CD4-positive, alpha-beta memory T cell (primary cell): ENCODE data around the gene VSTM5. TPM values are rescaled to one million over a fixed set of nuclear protein-coding genes. Genes with fewer than 3 reads are reported as not detected.
"Not testable (repeated sequence)": the region's sequence is repeated elsewhere in the genome, so short reads cannot be mapped to it uniquely, and the experiment has no call there.

Experiments used
- CTCF ChIA-PET: fragments of 350-600 bp; sonication (Branson Sonifier 250); formaldehyde crosslinking; loops from one replicate; lab custom pipeline; 2021; ENCODE audit warnings: inconsistent platforms; ENCODE audit not compliant: partially characterized antibody; lab: Charles Lee
- POLR2A ChIA-PET: fragments of 350-600 bp; sonication (Branson Sonifier 250); formaldehyde crosslinking; loops from one replicate; lab custom pipeline; 2021; ENCODE audit not compliant: partially characterized antibody; lab: Charles Lee
- DNase-seq, 5 donors: peaks; one replicate each; pipeline versions ENCODE4 v3.0.0 to v3.0.0-alpha.2; 2020 to 2022; ENCODE audit warnings: mixed read lengths in 1 of 5
- H3K27ac ChIP-seq: one replicate; pipeline ENCODE4 v1.7.0; 2013; ENCODE audit warnings: low read depth, low read length
- H3K27me3 ChIP-seq: 2 replicates; pipeline ENCODE4 v1.7.0; 2013; ENCODE audit warnings: mild to moderate bottlenecking, low read length, moderate library complexity; ENCODE audit not compliant: insufficient read depth
- H3K36me3 ChIP-seq: 2 replicates; pipeline ENCODE4 v1.7.0; 2013; ENCODE audit warnings: mild to moderate bottlenecking, low read length, moderate library complexity; ENCODE audit not compliant: insufficient read depth
- H3K4me1 ChIP-seq: 2 replicates; pipeline ENCODE4 v1.7.0; 2013; ENCODE audit warnings: mild to moderate bottlenecking, low read length, moderate library complexity; ENCODE audit not compliant: insufficient read depth
- H3K4me3 ChIP-seq, 2 donors: one replicate each; pipeline ENCODE4 v1.7.0; 2013; ENCODE audit warnings: low read length in 2 of 2, mild to moderate bottlenecking in 1 of 2
- H3K9me3 ChIP-seq, 2 donors: one replicate each; pipeline ENCODE4 v1.7.0; 2013; ENCODE audit warnings: low read length in 2 of 2, control low read depth in 1 of 2; ENCODE audit not compliant: control insufficient read depth in 1 of 2
- H3K27ac Mint-ChIP-seq, 7 donors: one replicate each; pipeline ENCODE4 v1.8.0; 2020 to 2021; ENCODE audit warnings: mixed read lengths in 7 of 7, mild to moderate bottlenecking in 6 of 7, inconsistent platforms in 3 of 7, moderate library complexity in 3 of 7
- H3K27me3 Mint-ChIP-seq, 2 donors: one replicate each; pipeline ENCODE4 v1.8.0; 2020 to 2021; ENCODE audit warnings: mixed read lengths in 2 of 2
- H3K36me3 Mint-ChIP-seq, 2 donors: one replicate each; pipeline ENCODE4 v1.8.0; 2020 to 2021; ENCODE audit warnings: mixed read lengths in 2 of 2, inconsistent platforms in 1 of 2, mild to moderate bottlenecking in 1 of 2
- H3K4me1 Mint-ChIP-seq, 4 donors: one replicate each; pipeline ENCODE4 v1.8.0; 2020 to 2021; ENCODE audit warnings: mixed read lengths in 4 of 4, mild to moderate bottlenecking in 1 of 4
- H3K4me3 Mint-ChIP-seq, 8 donors: one replicate each; pipeline ENCODE4 v1.8.0; 2020 to 2021; ENCODE audit warnings: mixed read lengths in 8 of 8, mild to moderate bottlenecking in 7 of 8, moderate library complexity in 6 of 8, inconsistent platforms in 3 of 8
- H3K9me3 Mint-ChIP-seq, 8 donors: one replicate each; pipeline ENCODE4 v1.8.0; 2020 to 2021; ENCODE audit warnings: mixed read lengths in 8 of 8, mild to moderate bottlenecking in 5 of 8, inconsistent platforms in 3 of 8, moderate library complexity in 1 of 8
- intact Hi-C: fragments of 100-400 bp; cut with micrococcal nuclease; formaldehyde crosslinking; loops from one replicate; pipeline ENCODE4 v1.15.1; 2023
- polyA plus RNA-seq, 2 donors: library from polyadenylated mRNA; unstranded; fragments of 300-500 nt; fragmentation: Illumina TruSeq; gene quantifications; one replicate each; pipeline ENCODE4 v1.2.3, GENCODE V29; 2021
- total RNA-seq, 2 experiments: library from RNA; stranded (reverse); gene quantifications; one replicate each; pipeline ENCODE4 v1.2.3, GENCODE V29; 2021

The VSTM5 gene
- total and polyA plus RNA-seq, 4 experiments from 2014 or later, result not detected

- ChIA-PET CTCF (no interaction called here), POLR2A (no interaction called here)
- H3K4me1 ChIP-seq, result no peaks in the 10 kb centered on the region
- H3K27ac ChIP-seq, result no peak overlapping the region
- H3K36me3 Mint-ChIP-seq, result no peaks in the 10 kb centered on the region
- peaks cover 3 to 4% of the 10 kb centered on the region in 2 donors for H3K27me3 Mint-ChIP-seq
- H3K27me3 ChIP-seq, result no peaks in the 10 kb centered on the region
- H3K4me3 ChIP-seq, result no peak overlapping the region
- H3K27ac Mint-ChIP-seq, result no peak overlapping the region
- H3K9me3 ChIP-seq, result no peaks in the 10 kb centered on the region
- intact Hi-C loops, result no loop called here
- peaks cover 0 to 2% (median 0%) of the 10 kb centered on the region in 8 donors for H3K9me3 Mint-ChIP-seq
- H3K4me3 Mint-ChIP-seq, result no peak overlapping the region
- no peak for DNase-seq
- H3K4me1 Mint-ChIP-seq, result no peaks in the 10 kb centered on the region
- no peaks in the 10 kb centered on the region for H3K36me3 ChIP-seq
Measured at GRCh38 chr11:93870616-93871015, 20.2 kb upstream of the VSTM5 start.

- intact Hi-C loops, result no loop called here
- Mint-ChIP-seq H3K27me3 (peaks cover 3 to 4% of the 10 kb centered on the region in 2 donors), H3K36me3 (no peaks in the 10 kb centered on the region), H3K4me1 (no peaks in the 10 kb centered on the region), H3K4me3 (no peak overlapping the region), H3K27ac (no peak overlapping the region), H3K9me3 (peaks cover 0 to 2% (median 0%) of the 10 kb centered on the region in 8 donors)
- ChIA-PET POLR2A (no interaction called here), CTCF (no interaction called here)
- DNase-seq, result no peak
- no peak overlapping the region for H3K4me3 ChIP-seq
- no peak overlapping the region for H3K27ac ChIP-seq
- no peaks in the 10 kb centered on the region for H3K36me3 ChIP-seq
- H3K9me3 ChIP-seq, result no peaks in the 10 kb centered on the region
- no peaks in the 10 kb centered on the region for H3K27me3 ChIP-seq
- no peaks in the 10 kb centered on the region for H3K4me1 ChIP-seq
Measured at GRCh38 chr11:93869830-93870229, 19.4 kb upstream of the VSTM5 start.

GRCh38 chr11:93868404-93868803 lies 18.0 kb upstream of the VSTM5 start:
- H3K27me3 Mint-ChIP-seq, intact Hi-C loops, H3K36me3 Mint-ChIP-seq, H3K27ac Mint-ChIP-seq, H3K27ac ChIP-seq, H3K4me1 Mint-ChIP-seq, H3K4me1 ChIP-seq, H3K36me3 ChIP-seq, POLR2A ChIA-PET, H3K4me3 ChIP-seq, H3K27me3 ChIP-seq, H3K4me3 Mint-ChIP-seq, DNase-seq, CTCF ChIA-PET, H3K9me3 Mint-ChIP-seq, H3K9me3 ChIP-seq: not testable (repeated sequence)

GRCh38 chr11:93861808-93862207 lies 11.4 kb upstream of the VSTM5 start:
- intact Hi-C loops, result no loop called here
- no peak overlapping the region for H3K27ac ChIP-seq
- H3K4me1 Mint-ChIP-seq, result no peaks in the 10 kb centered on the region
- no peak overlapping the region for H3K4me3 ChIP-seq
- no peaks in the 10 kb centered on the region for H3K36me3 ChIP-seq
- H3K36me3 Mint-ChIP-seq, result no peaks in the 10 kb centered on the region
- POLR2A ChIA-PET, result no interaction called here
- CTCF ChIA-PET, result no interaction called here
- H3K4me1 ChIP-seq, result no peaks in the 10 kb centered on the region
- no peaks in the 10 kb centered on the region for H3K9me3 Mint-ChIP-seq
- H3K27me3 Mint-ChIP-seq, result peaks cover 0 to 3% of the 10 kb centered on the region in 2 donors
- no peak for DNase-seq
- H3K9me3 ChIP-seq, result no peaks in the 10 kb centered on the region
- H3K27me3 ChIP-seq, result no peaks in the 10 kb centered on the region
- no peak overlapping the region for H3K4me3 Mint-ChIP-seq
- H3K27ac Mint-ChIP-seq, result no peak overlapping the region

- Mint-ChIP-seq H3K9me3 (no peaks in the 10 kb centered on the region), H3K4me1 (no peaks in the 10 kb centered on the region), H3K36me3 (no peaks in the 10 kb centered on the region), H3K4me3 (no peak overlapping the region), H3K27me3 (peaks cover 0 to 6% of the 10 kb centered on the region in 2 donors), H3K27ac (no peak overlapping the region)
- no peaks in the 10 kb centered on the region for H3K27me3 ChIP-seq
- no peaks in the 10 kb centered on the region for H3K9me3 ChIP-seq
- H3K4me3 ChIP-seq, result no peak overlapping the region
- H3K27ac ChIP-seq, result no peak overlapping the region
- intact Hi-C loops, result no loop called here
- H3K4me1 ChIP-seq, result no peaks in the 10 kb centered on the region
- no peak for DNase-seq
- ChIA-PET POLR2A (no interaction called here), CTCF (no interaction called here)
- H3K36me3 ChIP-seq, result no peaks in the 10 kb centered on the region
Measured at GRCh38 chr11:93858121-93858775, 7.8 kb upstream of the VSTM5 start.

- Mint-ChIP-seq H3K4me1 (no peaks in the 10 kb centered on the region), H3K27me3 (peaks cover 0 to 12% of the 10 kb centered on the region in 2 donors), H3K27ac (no peak overlapping the region), H3K36me3 (no peaks in the 10 kb centered on the region), H3K9me3 (no peaks in the 10 kb centered on the region), H3K4me3 (no peak overlapping the region)
- Histone ChIP-seq H3K9me3 (no peaks in the 10 kb centered on the region), H3K4me3 (no peak overlapping the region), H3K27me3 (no peaks in the 10 kb centered on the region), H3K36me3 (no peaks in the 10 kb centered on the region), H3K4me1 (no peaks in the 10 kb centered on the region), H3K27ac (no peak overlapping the region)
- ChIA-PET CTCF (no interaction called here), POLR2A (no interaction called here)
- intact Hi-C loops, result no loop called here
- no peak for DNase-seq
Measured at GRCh38 chr11:93857413-93858120, 7.1 kb upstream of the VSTM5 start.

GRCh38 chr11:93852242-93852641 lies 1.8 kb upstream of the VSTM5 start:
- Mint-ChIP-seq H3K27ac (peak overlapping the region in 1 of 7 donors; percentile 61), H3K4me3 (no peak overlapping the region), H3K9me3 (no peaks in the 10 kb centered on the region), H3K4me1 (peaks cover 0 to 6% (median 2%) of the 10 kb centered on the region in 4 donors), H3K27me3 (peaks cover 15 to 29% of the 10 kb centered on the region in 2 donors), H3K36me3 (no peaks in the 10 kb centered on the region)
- no peak overlapping the region for H3K4me3 ChIP-seq
- H3K36me3 ChIP-seq, result no peaks in the 10 kb centered on the region
- H3K9me3 ChIP-seq, result no peaks in the 10 kb centered on the region
- intact Hi-C loops, result no loop called here
- no peak for DNase-seq
- H3K4me1 ChIP-seq, result no peaks in the 10 kb centered on the region
- POLR2A ChIA-PET, result no interaction called here
- peaks cover 3% of the 10 kb centered on the region for H3K27me3 ChIP-seq
- CTCF ChIA-PET, result no interaction called here
- H3K27ac ChIP-seq, result no peak overlapping the region
